ENCODE results near the gene HEPH. TPM values are rescaled to one million over a fixed set of nuclear protein-coding genes. Genes with fewer than 3 reads are reported as not detected.
A peak's percentile ranks its signal among the peaks of the same experiment; 100 is the strongest.

The HEPH gene
- total RNA-seq, 2 donors from 2014 or later = 45.5 to 61.5 TPM

DNA sequence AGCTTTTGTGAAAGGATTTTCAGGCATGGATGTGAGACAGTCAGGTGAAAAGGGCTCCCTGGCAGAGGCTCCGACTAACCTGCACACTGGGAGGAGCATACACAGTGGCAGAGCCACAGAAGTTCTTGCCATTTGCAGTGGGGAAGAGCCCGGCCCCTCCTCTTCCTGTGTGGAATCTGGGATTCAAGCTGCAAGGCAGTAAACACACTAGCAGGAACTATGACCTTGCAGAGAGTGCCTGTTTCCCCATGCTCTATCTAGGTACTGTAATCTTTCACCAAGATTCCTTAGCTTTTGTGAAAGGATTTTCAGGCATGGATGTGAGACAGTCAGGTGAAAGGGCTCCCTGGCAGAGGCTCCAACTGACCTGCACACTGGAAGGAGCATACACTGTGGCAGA is 19.8 kb upstream of the HEPH start:
- no peak for DNase-seq (ENCODE audit: low spot score)
- no peaks in the 10 kb centered on the region for H3K36me3 ChIP-seq
- no peaks in the 10 kb centered on the region for H3K4me1 ChIP-seq
- TF ChIP-seq, protein P1, sequence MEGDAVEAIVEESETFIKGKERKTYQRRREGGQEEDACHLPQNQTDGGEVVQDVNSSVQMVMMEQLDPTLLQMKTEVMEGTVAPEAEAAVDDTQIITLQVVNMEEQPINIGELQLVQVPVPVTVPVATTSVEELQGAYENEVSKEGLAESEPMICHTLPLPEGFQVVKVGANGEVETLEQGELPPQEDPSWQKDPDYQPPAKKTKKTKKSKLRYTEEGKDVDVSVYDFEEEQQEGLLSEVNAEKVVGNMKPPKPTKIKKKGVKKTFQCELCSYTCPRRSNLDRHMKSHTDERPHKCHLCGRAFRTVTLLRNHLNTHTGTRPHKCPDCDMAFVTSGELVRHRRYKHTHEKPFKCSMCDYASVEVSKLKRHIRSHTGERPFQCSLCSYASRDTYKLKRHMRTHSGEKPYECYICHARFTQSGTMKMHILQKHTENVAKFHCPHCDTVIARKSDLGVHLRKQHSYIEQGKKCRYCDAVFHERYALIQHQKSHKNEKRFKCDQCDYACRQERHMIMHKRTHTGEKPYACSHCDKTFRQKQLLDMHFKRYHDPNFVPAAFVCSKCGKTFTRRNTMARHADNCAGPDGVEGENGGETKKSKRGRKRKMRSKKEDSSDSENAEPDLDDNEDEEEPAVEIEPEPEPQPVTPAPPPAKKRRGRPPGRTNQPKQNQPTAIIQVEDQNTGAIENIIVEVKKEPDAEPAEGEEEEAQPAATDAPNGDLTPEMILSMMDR (IDR thresholded peaks at IDR 0.05) = no peak
- no peak overlapping the region for H3K4me3 ChIP-seq
- no peak overlapping the region for H3K27ac ChIP-seq
- no peaks in the 10 kb centered on the region for H3K9me3 ChIP-seq
- no peaks in the 10 kb centered on the region for H3K27me3 ChIP-seq

DNA sequence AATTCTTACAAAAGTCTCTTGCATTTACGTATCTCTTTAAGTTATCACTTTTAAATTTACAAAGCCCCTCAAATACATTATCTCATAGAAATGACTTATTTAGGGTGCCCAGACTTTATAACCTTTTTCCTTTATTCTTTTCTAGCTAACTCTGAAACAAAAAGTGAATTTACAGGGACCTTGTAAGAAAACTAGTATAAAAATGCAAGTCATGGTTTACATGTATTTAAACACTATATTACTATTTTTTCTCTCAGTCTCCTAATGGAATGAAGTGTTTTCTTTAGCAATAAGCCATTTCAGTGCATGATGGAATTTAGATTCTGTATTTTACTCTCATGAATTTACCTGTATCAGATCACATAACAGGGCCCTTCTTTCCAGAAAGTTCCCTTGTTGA is 14.5 kb upstream of the HEPH start:
- Histone ChIP-seq H3K4me1 (no peaks in the 10 kb centered on the region), H3K36me3 (no peaks in the 10 kb centered on the region), H3K27ac (no peak overlapping the region), H3K4me3 (no peak overlapping the region), H3K27me3 (no peaks in the 10 kb centered on the region), H3K9me3 (no peaks in the 10 kb centered on the region)
- DNase-seq (ENCODE audit: low spot score) = no peak
- TF ChIP-seq, protein P1 (IDR thresholded peaks at IDR 0.05) = no peak

DNA sequence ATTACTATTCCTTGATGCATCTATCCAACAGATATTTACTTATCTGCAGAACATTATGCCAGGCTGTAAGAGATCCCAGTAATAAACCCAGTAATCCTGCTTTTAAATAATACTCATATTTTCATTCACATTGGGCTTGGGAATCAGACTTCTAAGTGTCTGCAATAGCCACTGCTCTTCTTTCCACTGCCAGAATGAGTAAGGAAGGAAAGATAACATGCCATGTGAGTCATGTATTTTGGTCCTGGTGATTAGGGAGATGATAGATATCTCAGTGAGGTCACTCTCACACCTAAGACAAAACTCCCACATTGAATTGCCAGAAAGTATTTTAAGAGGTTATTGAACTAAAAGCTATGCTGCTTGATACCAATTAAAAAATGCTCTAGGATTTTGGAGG is 13.9 kb upstream of the HEPH start:
- no peaks in the 10 kb centered on the region for H3K27me3 ChIP-seq
- no peaks in the 10 kb centered on the region for H3K9me3 ChIP-seq
- H3K4me1 ChIP-seq = no peaks in the 10 kb centered on the region
- DNase-seq (ENCODE audit: low spot score) = no peak
- H3K27ac ChIP-seq = no peak overlapping the region
- H3K4me3 ChIP-seq = no peak overlapping the region
- no peaks in the 10 kb centered on the region for H3K36me3 ChIP-seq
- TF ChIP-seq, protein P1 (IDR thresholded peaks at IDR 0.05) = no peak

DNA sequence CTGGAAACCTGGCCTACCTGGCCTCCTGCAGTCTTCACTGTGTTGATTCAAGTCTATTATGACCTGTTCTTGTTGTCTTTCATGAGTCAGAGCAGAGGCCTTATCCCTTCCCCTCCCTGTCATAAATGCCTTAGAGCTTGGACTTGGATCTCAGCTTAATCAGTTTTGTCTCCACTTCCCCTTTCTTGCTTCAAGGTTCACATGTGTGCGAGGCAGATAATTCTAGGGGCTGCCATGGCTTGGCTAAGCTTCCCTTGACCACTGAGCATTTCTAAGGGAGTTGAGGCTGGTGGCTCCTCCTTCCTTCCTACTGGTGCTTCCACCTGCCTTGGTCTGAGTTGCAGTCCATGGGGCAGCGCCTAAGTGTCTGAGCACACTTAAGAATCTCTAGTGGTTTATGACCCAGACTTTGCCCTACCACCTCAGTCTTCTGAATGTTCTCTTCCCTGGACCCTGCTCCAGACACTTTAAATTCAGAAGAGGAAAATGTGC is 1.7 kb upstream of the HEPH start:
- no peaks in the 10 kb centered on the region for H3K4me1 ChIP-seq
- TF ChIP-seq, protein P1 (IDR thresholded peaks at IDR 0.05) = no peak
- H3K27me3 ChIP-seq = no peaks in the 10 kb centered on the region
- H3K36me3 ChIP-seq = no peaks in the 10 kb centered on the region
- H3K9me3 ChIP-seq = no peaks in the 10 kb centered on the region
- no peak for DNase-seq (ENCODE audit: low spot score)
- no peak overlapping the region for H3K27ac ChIP-seq
- no peak overlapping the region for H3K4me3 ChIP-seq

DNA sequence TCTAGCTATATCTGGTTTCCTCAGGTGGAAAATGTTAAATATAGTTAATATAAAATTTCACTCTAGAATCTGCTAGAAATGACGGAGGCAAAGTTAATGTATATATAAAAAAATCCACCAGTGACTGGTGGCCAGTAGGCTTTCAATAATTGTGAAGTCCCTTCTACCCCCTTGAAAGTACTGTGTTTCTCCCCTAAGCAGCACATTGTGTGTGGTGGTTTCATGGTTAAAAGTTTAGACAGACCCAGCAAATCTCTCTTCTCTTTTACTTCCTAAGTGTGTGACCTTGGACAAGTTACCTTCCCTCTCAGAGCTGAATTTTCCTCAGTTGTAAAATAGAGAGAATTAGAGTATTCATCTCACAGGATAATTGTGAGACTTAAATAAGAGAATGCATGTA is 600 bp upstream of the HEPH start:
- no peaks in the 10 kb centered on the region for H3K36me3 ChIP-seq
- H3K4me1 ChIP-seq = no peaks in the 10 kb centered on the region
- H3K9me3 ChIP-seq = no peaks in the 10 kb centered on the region
- TF ChIP-seq, protein P1 (IDR thresholded peaks at IDR 0.05) = no peak
- no peak overlapping the region for H3K4me3 ChIP-seq
- peak overlapping the region; percentile 35 to 58 for H3K27ac ChIP-seq
- no peak for DNase-seq (ENCODE audit: low spot score)
- H3K27me3 ChIP-seq = no peaks in the 10 kb centered on the region

DNA sequence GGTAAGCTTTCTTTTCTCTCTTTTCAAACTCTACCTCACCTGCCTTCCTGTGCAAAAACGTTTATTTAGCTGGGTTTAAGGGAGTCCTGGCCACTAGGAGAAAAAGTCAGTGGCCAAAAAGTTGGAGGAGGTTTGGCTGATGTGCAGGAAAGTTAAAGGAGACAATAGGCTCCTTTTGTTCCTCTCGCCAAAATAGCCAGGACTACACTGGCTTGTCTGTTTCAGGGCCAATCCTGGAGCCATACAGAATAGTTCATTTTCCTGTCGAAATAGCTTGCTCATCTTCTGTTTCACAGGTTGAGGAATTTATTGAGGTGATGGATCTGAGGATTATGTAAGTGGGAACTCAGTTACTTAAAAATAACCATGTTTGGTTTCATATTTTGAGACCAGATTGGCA is 423 bp downstream of the HEPH start:
- TF ChIP-seq, protein P1 (IDR thresholded peaks at IDR 0.05) = no peak
- Histone ChIP-seq H3K27me3 (no peaks in the 10 kb centered on the region), H3K4me3 (peak overlapping the region; percentile 40 to 41), H3K9me3 (no peaks in the 10 kb centered on the region), H3K27ac (peak overlapping the region; percentile 35 to 58), H3K4me1 (no peaks in the 10 kb centered on the region), H3K36me3 (no peaks in the 10 kb centered on the region)
- no peak for DNase-seq (ENCODE audit: low spot score)
